ENCODE results near the gene SLC30A7. TPM values are rescaled to one million over a fixed set of nuclear protein-coding genes. Genes with fewer than 3 reads are reported as not detected.
"Not testable (repeated sequence)": the region's sequence is repeated elsewhere in the genome, so short reads cannot be mapped to it uniquely, and the experiment has no call there.

Gene SLC30A7
- total RNA-seq, 1 donor from 2014 or later = 5.7 TPM

GRCh38 chr1:100927276-100927675, 31.4 kb downstream of the SLC30A7 start:
- intact Hi-C loops (cut with micrococcal nuclease) = no loop called here
- no peak for TF ChIP-seq CTCF (IDR thresholded peaks at IDR 0.05; ENCODE audit: borderline replicate concordance)
- Histone ChIP-seq H3K4me3 (no peak overlapping the region), H3K4me1 (peaks cover 10% of the 10 kb centered on the region), H3K27me3 (ENCODE audit: low read depth) (no peaks in the 10 kb centered on the region), H3K27ac (replicated peaks) (no peak overlapping the region), H3K9me3 (replicated peaks) (no peaks in the 10 kb centered on the region), H3K36me3 (peaks cover 12% of the 10 kb centered on the region)
- no peak for DNase-seq

- no peaks in the 10 kb centered on the region for H3K27me3 ChIP-seq (ENCODE audit: low read depth)
- no peak overlapping the region for H3K27ac ChIP-seq (replicated peaks)
- peaks cover 20% of the 10 kb centered on the region for H3K36me3 ChIP-seq
- DNase-seq = no peak
- intact Hi-C loops (cut with micrococcal nuclease) = no loop called here
- H3K9me3 ChIP-seq (replicated peaks) = no peaks in the 10 kb centered on the region
- no peak overlapping the region for H3K4me3 ChIP-seq
- no peak for TF ChIP-seq CTCF (IDR thresholded peaks at IDR 0.05; ENCODE audit: borderline replicate concordance)
- H3K4me1 ChIP-seq = peaks cover 10% of the 10 kb centered on the region
Measured at GRCh38 chr1:100928128-100928527, 32.2 kb downstream of the SLC30A7 start.

GRCh38 chr1:100930494-100930893, 34.6 kb downstream of the SLC30A7 start:
- intact Hi-C loops (cut with micrococcal nuclease) = no loop called here
- no peak overlapping the region for H3K4me3 ChIP-seq

GRCh38 chr1:100931716-100932115, 35.8 kb downstream of the SLC30A7 start:
- no peak for DNase-seq
- intact Hi-C loops (cut with micrococcal nuclease) = no loop called here
- H3K27me3 ChIP-seq (ENCODE audit: low read depth) = no peaks in the 10 kb centered on the region
- H3K9me3 ChIP-seq (replicated peaks) = no peaks in the 10 kb centered on the region
- H3K4me1 ChIP-seq = peaks cover 20% of the 10 kb centered on the region
- H3K36me3 ChIP-seq = peaks cover 17% of the 10 kb centered on the region
- TF ChIP-seq CTCF (IDR thresholded peaks at IDR 0.05; ENCODE audit: borderline replicate concordance) = peak; percentile 24
- H3K4me3 ChIP-seq = no peak overlapping the region
- no peak overlapping the region for H3K27ac ChIP-seq (replicated peaks)

More at GRCh38 chr1:100930494-100930893, 34.6 kb downstream of the SLC30A7 start:
- Histone ChIP-seq H3K36me3 (peaks cover 26% of the 10 kb centered on the region), H3K4me1 (peaks cover 19% of the 10 kb centered on the region), H3K27me3 (ENCODE audit: low read depth) (no peaks in the 10 kb centered on the region), H3K27ac (replicated peaks) (no peak overlapping the region), H3K9me3 (replicated peaks) (no peaks in the 10 kb centered on the region)
- TF ChIP-seq CTCF (IDR thresholded peaks at IDR 0.05; ENCODE audit: borderline replicate concordance) = no peak
- DNase-seq = no peak

- H3K27me3 ChIP-seq (ENCODE audit: low read depth); H3K9me3 ChIP-seq (replicated peaks); DNase-seq; H3K27ac ChIP-seq (replicated peaks); intact Hi-C loops (cut with micrococcal nuclease); H3K4me3 ChIP-seq: not testable (repeated sequence)
- Histone ChIP-seq H3K4me1 (peaks cover 20% of the 10 kb centered on the region), H3K36me3 (peaks cover 34% of the 10 kb centered on the region)
Measured at GRCh38 chr1:100933555-100933954, 37.7 kb downstream of the SLC30A7 start.

GRCh38 chr1:100936194-100936967, 40.5 kb downstream of the SLC30A7 start:
- DNase-seq = no peak
- Histone ChIP-seq H3K27ac (replicated peaks) (no peak overlapping the region), H3K9me3 (replicated peaks) (no peaks in the 10 kb centered on the region), H3K4me1 (peaks cover 14% of the 10 kb centered on the region), H3K27me3 (ENCODE audit: low read depth) (no peaks in the 10 kb centered on the region), H3K4me3 (no peak overlapping the region), H3K36me3 (peaks cover 46% of the 10 kb centered on the region)
- no peak for TF ChIP-seq CTCF (IDR thresholded peaks at IDR 0.05; ENCODE audit: borderline replicate concordance)
- intact Hi-C loops (cut with micrococcal nuclease) = no loop called here
